OCI-LY3 (cell line): ENCODE data around the gene COG5.
"Not testable (repeated sequence)": the region's sequence is repeated elsewhere in the genome, so short reads cannot be mapped to it uniquely, and the experiment has no call there.

Experiments
- H2AFZ ChIP-seq: fragments of 200-600, 300-600 bp; shearing (Covaris generic); 2 replicates; pipeline ENCODE4 v1.6.0; 2014; ENCODE audit warnings: antibody characterized with exemption, low read depth, low read length
- H3K27ac ChIP-seq: fragments of 200-600, 300-600 bp; sonication (generic); 2 replicates; pipeline ENCODE4 v1.5.1; 2014; ENCODE audit warnings: mild to moderate bottlenecking, low read length, moderate library complexity, mixed read lengths
- H3K27me3 ChIP-seq: fragments of 200-600, 300-600 bp; sonication (generic); 2 replicates; pipeline ENCODE4 v1.6.1; 2014; ENCODE audit warnings: low read depth, low read length, mixed read lengths
- H3K36me3 ChIP-seq: fragments of 200-600, 300-600 bp; sonication (generic); replicated peaks from 2 replicates; pipeline ENCODE3; 2014; ENCODE audit warnings: low read depth, low read length, mixed read lengths
- H3K4me1 ChIP-seq: fragments of 300-600, 200-600 bp; sonication (generic); 2 replicates; pipeline ENCODE4 v1.6.1; 2014; ENCODE audit warnings: low read length, mixed read lengths
- H3K4me2 ChIP-seq: fragments of 200-600, 300-600 bp; sonication (generic); 2 replicates; pipeline ENCODE4 v1.6.1; 2014; ENCODE audit warnings: low read length, mixed read lengths
- H3K4me3 ChIP-seq: fragments of 300-600, 200-600 bp; sonication (generic); 2 replicates; pipeline ENCODE4 v1.5.1; 2014; ENCODE audit warnings: antibody characterized with exemption, mild to moderate bottlenecking, low read length, moderate library complexity
- H3K79me2 ChIP-seq: fragments of 300-600, 200-600 bp; shearing (Covaris generic); 2 replicates; pipeline ENCODE4 v1.6.1; 2014; ENCODE audit warnings: mild to moderate bottlenecking, low read length, mixed read lengths
- H3K9ac ChIP-seq: fragments of 300-600, 200-600 bp; shearing (Covaris generic); 2 replicates; pipeline ENCODE4 v1.6.0; 2014; ENCODE audit warnings: mild to moderate bottlenecking, low read length, moderate library complexity
- H3K9me3 ChIP-seq: fragments of 200-600, 300-600 bp; shearing (Covaris generic); 2 replicates; pipeline ENCODE4 v1.6.1; 2014; ENCODE audit warnings: low read length, mixed read lengths; ENCODE audit not compliant: insufficient read depth
- H4K20me1 ChIP-seq: fragments of 200-600, 300-600 bp; sonication (generic); 2 replicates; pipeline ENCODE4 v1.6.1; 2016; ENCODE audit warnings: low read length, mixed read lengths; ENCODE audit not compliant: insufficient read depth
- CTCF ChIP-seq: fragments of 200-600, 300-600 bp; sonication (generic); IDR thresholded peaks from 2 replicates; pipeline ENCODE4 v1.5.1; 2014; ENCODE audit warnings: antibody characterized with exemption, low read length, low read depth
- EZH2phosphoT487 ChIP-seq: fragments of 200-600 bp; shearing (Covaris generic); IDR thresholded peaks from 2 replicates; pipeline ENCODE4 v1.6.1; 2018; ENCODE audit warnings: antibody characterized with exemption, mixed run types, low read depth

COG5 gene

DNA sequence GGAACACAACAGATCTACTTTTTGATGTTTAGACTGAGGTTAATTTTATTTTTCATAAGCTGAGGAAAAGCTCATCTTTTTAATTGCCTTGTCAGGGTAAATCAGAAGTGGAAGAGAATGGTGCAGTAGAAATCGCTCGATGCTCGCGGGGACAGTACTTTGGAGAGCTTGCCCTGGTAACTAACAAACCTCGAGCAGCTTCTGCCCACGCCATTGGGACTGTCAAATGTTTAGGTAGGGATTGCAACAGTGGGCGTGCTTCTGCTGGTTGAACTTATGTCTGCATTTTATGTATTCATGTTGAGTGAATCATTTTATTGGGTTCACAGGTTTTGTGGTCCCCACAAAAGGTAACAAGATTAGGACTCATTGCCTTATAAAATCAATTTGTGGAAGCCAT, 406.6 kb downstream of the COG5 start:
- no peaks in the 10 kb centered on the region for H4K20me1 ChIP-seq
- H3K4me3 ChIP-seq: no peak overlapping the region
- H3K9me3 ChIP-seq: no peaks in the 10 kb centered on the region
- no peak overlapping the region for H2AFZ ChIP-seq
- no peak overlapping the region for H3K4me2 ChIP-seq
- TF ChIP-seq EZH2phosphoT487: no peak
- no peak for TF ChIP-seq CTCF
- H3K36me3 ChIP-seq: peaks cover 8% of the 10 kb centered on the region
- no peaks in the 10 kb centered on the region for H3K4me1 ChIP-seq
- no peaks in the 10 kb centered on the region for H3K79me2 ChIP-seq
- no peak overlapping the region for H3K9ac ChIP-seq
- no peak overlapping the region for H3K27ac ChIP-seq
- H3K27me3 ChIP-seq: no peaks in the 10 kb centered on the region

DNA sequence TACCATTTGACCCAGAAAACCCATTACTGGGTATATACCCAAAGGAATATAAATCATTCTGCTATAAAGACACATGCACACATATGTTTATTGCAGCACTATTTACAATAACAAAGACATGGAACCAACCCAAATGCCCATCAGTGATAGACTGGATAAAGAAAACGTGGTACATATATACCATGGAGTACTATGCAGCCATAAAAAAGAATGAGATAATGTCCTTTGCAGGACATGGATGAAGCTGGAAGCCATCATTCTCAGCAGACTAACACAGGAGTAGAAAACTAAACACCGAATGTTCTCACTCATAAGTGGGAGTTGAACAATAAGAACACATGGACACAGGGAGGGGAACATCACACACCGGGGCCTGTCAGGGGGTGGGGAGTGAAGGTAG, 408.0 kb downstream of the COG5 start:
- not testable (repeated sequence) for H3K4me3 ChIP-seq, H3K4me1 ChIP-seq, H4K20me1 ChIP-seq, H3K9ac ChIP-seq, H2AFZ ChIP-seq, H3K27me3 ChIP-seq, H3K4me2 ChIP-seq, H3K36me3 ChIP-seq, H3K27ac ChIP-seq, H3K9me3 ChIP-seq, H3K79me2 ChIP-seq

DNA sequence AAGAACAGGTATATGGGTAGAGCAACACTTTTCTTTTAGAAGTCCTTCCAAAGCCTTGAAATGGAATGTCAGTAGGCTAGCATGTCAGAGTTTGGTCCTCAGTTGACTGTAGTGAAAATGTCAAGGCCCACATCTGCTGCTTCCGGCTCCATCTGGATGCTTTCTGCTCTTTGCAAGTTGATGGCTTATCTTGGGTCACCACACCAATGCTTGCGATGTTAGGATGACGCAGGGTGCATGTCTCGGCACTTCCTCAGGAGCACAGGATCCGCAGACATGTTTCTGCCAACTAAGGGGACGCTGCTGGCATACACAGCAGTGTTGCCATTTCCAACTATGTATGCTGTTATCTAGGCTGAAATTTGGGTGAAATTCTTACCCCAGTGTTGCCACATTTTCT, 408.9 kb downstream of the COG5 start:
- H3K27me3 ChIP-seq: no peaks in the 10 kb centered on the region
- H3K4me3 ChIP-seq: no peak overlapping the region
- no peaks in the 10 kb centered on the region for H3K79me2 ChIP-seq
- no peaks in the 10 kb centered on the region for H3K9me3 ChIP-seq
- H3K4me2 ChIP-seq: no peak overlapping the region
- TF ChIP-seq EZH2phosphoT487 (no peak), CTCF (no peak)
- H3K27ac ChIP-seq: no peak overlapping the region
- no peak overlapping the region for H2AFZ ChIP-seq
- no peaks in the 10 kb centered on the region for H4K20me1 ChIP-seq
- peaks cover 5% of the 10 kb centered on the region for H3K36me3 ChIP-seq
- H3K4me1 ChIP-seq: peaks cover 3% of the 10 kb centered on the region
- H3K9ac ChIP-seq: no peak overlapping the region

GRCh38 chr7:107152011-107152410, 411.7 kb downstream of the COG5 start:
- H3K27me3 ChIP-seq: no peaks in the 10 kb centered on the region
- H4K20me1 ChIP-seq: no peaks in the 10 kb centered on the region
- H3K79me2 ChIP-seq: no peaks in the 10 kb centered on the region
- H3K36me3 ChIP-seq: peaks cover 2% of the 10 kb centered on the region
- peaks cover 15% of the 10 kb centered on the region for H3K4me1 ChIP-seq
- H3K9ac ChIP-seq: no peak overlapping the region
- no peak overlapping the region for H3K27ac ChIP-seq
- no peaks in the 10 kb centered on the region for H3K9me3 ChIP-seq
- TF ChIP-seq CTCF: no peak
- no peak overlapping the region for H3K4me3 ChIP-seq
- no peak overlapping the region for H3K4me2 ChIP-seq
- H2AFZ ChIP-seq: no peak overlapping the region
